GM18873 (cell line): Measurements from ENCODE around the gene THPO.
"Not testable (repeated sequence)": the region's sequence is repeated elsewhere in the genome, so short reads cannot be mapped to it uniquely, and the experiment has no call there.

Experiments
- ATAC-seq: cut with Tn5 transposase; IDR thresholded peaks from one replicate; pipeline ENCODE4 v1.9.1; 2021; ENCODE audit warnings: mild to moderate bottlenecking, moderate library complexity, moderate number of reproducible peaks; ENCODE audit not compliant: unreplicated experiment, low FRiP score

Gene THPO

DNA sequence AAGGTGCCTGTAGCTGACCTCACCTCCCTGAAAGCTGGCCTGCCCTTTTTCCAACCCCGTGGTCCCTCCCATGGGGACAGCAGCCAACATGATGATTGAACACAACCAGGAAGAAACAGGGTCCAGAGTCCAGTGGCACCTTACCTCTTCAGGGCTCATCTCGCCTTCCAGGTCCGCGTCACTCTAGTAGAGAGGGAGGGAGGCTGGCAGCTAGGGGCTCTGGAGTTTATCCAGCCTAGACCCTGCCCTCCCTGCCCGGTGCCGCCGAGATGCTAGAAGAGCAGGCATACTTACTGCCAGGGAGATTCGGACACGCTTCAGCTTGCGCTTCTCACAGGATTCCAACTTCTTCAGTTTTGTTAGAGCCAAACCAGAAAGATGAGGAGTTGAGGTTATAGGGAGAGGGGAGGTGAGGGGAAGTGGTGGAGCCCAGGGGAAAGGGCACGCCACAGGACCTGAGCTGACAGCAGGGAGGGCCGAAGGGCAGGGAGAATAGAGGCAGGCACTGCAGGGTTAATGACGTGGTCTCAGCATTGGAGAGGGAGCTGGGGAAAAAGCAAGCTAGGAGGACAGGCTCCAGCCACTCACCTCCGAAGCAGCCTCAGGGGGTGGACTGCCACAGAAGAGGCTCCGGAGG is 25.7 kb downstream of the THPO start:
- no peak for ATAC-seq

DNA sequence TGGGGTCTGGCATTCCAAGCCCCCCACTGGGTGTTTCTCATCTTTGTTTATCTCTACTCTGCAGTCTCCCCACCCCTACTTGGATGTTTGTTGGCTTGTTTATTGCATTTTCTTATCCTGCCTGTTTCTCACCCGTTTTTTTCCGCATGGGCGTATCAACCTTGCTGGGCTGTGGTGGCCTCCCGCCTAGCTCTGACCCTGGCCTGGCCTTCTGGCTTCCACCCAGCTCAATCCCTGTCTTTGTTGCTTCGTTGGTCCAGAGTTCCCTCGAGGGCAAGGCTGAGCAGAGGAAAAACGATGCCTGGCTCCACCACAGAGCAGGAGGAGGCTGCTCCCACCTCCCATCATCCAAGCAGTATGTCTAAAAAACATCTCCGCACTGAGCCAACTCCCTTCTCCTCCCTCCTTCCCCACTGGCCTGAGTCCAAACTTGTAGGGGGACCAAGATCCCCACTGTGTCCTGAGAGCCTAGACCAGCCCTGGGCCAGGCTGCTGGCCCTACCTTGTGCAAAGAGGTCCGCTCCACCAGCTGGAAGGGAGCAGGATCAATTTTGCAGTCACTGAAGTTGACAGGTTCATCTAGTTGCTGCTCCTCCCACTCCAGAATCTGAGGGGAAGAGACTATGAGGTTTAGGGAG is 26.4 kb downstream of the THPO start:
- no peak for ATAC-seq

DNA sequence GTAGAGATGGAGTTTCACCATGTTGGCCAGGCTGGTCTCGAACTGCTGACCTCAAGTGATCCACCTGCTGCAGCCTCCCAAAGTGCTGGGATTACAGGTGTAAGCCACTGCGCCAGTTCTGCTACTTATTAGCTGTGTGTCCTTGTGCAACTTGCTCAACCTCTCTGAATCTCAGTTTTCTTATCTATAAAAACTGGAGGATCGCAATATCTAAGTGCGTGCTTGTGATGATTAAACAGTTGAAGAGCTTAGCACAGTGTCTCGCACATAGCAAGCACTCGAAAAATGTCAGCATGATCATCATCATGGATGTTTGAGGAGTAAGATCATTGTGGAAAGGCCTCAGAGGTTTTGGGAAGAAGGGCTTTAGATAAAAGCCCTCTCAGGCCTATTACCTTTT is 27.4 kb downstream of the THPO start:
- ATAC-seq = no peak

DNA sequence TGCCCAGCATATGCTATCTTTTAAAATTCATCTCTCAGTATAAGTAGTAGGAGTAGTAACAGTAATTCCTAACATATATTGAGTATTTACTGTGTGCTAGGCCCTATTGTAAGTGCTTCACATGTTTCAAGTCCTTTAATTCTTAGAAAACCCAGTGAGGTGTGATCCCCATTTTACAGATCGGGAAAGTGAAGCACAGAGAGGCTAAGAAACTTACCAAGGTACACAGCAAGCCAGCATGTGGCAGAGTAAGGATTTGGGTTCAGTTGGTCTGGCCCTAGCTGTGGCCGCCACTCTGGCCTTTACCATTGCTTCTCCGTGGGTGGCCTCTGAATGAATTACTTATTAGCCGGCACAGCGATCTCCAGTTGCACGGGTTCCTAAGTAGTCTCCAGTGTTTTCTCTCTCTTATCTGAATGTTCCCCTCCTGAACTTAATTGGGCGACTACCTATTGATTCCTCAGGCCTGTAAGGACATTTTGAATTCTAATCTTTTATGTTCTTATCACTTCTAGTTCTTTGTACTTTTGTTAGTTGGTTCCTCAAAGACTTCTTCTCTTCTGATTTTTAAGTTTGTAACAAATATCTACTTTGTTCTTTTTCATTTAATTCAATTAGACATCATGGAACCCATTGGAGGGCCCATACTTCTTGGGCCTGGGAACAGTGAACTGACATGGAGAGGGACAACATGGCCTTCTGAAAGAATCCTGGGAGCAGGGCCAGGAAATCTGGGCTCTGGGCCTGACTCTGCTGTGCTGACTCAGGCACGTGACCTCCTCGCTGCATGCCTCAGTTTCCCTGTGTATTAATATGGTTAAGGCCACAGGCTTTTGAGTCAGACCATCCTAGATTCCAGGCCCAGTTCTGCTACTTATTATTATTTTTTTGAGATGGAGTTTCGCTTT is 28.2 kb downstream of the THPO start:
- no peak for ATAC-seq

DNA sequence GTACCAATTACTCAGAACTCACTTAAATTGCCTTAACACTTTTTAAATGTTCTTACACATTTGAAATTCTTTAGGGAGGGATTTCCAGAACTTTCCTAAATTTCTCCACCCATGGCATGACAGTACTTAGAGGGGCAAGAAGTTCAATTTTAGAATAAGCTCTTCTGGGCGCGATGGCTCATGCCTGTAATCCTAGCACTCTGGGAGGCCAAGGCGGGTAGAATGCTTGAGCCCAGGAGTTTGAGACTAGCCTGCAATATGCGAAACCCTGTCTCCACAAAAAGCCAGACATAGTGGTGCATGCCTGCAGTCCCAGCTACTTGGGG is 30.0 kb downstream of the THPO start:
- ATAC-seq = no peak

DNA sequence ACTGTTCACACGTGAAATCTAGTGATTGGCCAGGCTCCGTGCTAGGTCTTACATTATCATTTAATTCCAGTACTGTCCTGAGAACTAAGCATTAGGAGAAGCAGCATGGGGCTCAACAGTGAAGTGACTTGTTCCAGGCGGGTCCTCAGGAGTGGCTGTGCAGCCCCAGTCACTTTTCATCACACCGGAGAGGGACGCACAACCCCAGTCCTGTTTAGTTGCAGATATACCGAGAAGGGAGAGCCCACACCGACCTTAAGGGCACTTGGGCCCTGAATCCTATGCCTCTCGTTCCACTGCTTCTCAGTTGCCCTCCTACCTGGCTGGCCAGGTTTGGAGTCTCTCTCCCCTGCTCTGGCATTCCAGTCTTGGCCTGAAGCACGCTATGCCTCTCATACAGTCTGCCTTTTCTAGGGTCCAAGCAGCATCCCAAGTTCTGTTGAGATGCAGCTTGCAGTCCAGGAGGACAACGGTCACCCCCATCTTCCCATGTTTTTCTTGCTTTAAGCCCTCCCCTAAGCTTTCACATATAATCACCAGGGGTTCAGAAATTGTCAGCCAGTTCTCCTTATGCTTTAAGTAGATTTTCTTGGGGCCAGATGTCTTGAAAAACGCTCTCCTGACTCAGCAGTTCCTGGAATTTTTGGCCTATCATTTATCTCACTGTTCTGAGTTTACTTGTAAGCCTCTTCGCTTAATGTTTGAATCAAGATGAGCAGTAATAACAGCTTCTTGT is 30.5 kb downstream of the THPO start:
- no peak for ATAC-seq

DNA sequence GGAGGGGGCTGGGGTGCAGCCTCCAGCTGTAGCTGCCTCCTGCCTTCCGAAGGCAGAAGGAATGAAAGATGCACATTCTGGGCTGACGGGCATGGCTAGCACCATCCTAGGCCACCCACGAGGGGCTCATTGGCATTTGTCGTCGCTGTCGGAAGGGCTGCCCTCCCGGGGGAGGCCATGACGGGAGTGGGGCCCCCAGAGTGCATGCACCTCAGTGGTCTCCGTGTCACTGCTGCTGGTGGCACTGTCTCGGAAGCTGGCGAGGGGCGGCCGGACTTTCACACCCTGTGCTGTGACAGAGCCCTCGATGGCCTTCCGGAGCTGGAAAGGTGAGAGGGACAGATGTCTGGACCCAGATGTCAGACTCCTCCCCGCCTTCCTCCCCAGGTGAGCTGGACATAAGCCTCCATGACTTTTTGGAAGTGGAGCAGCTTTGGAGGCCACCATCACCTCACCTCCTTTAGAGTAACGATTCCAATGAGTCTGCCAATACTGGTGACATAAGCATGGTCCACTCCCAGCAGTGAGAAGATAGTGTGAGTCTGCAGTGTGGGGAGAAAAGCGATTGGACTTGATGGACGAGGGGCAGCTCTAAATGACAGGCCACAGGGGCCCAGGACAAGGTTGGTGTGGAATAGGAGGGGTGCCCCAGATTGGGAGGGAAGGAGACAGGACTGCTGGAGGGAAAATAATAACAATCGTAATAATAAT is 31.4 kb downstream of the THPO start:
- ATAC-seq = no peak

DNA sequence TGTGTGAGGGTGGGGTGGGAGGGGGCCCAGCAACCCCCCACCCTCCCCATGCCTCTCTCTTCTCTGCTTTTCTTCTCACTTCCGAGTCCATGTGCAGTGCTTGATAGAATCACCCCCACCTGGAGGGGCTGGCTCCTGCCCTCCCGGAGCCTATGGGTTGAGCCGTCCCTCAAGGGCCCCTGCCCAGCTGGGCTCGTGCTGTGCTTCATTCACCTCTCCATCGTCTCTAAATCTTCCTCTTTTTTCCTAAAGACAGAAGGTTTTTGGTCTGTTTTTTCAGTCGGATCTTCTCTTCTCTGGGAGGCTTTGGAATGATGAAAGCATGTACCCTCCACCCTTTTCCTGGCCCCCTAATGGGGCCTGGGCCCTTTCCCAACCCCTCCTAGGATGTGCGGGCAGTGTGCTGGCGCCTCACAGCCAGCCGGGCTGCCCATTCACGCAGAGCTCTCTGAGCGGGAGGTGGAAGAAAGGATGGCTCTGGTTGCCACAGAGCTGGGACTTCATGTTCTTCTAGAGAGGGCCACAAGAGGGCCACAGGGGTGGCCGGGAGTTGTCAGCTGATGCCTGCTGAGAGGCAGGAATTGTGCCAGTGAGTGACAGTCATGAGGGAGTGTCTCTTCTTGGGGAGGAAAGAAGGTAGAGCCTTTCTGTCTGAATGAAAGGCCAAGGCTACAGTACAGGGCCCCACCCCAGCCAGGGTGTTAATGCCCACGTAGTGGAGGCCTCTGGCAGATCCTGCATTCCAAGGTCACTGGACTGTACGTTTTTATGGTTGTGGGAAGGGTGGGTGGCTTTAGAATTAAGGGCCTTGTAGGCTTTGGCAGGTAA is 32.5 kb downstream of the THPO start:
- no peak for ATAC-seq

DNA sequence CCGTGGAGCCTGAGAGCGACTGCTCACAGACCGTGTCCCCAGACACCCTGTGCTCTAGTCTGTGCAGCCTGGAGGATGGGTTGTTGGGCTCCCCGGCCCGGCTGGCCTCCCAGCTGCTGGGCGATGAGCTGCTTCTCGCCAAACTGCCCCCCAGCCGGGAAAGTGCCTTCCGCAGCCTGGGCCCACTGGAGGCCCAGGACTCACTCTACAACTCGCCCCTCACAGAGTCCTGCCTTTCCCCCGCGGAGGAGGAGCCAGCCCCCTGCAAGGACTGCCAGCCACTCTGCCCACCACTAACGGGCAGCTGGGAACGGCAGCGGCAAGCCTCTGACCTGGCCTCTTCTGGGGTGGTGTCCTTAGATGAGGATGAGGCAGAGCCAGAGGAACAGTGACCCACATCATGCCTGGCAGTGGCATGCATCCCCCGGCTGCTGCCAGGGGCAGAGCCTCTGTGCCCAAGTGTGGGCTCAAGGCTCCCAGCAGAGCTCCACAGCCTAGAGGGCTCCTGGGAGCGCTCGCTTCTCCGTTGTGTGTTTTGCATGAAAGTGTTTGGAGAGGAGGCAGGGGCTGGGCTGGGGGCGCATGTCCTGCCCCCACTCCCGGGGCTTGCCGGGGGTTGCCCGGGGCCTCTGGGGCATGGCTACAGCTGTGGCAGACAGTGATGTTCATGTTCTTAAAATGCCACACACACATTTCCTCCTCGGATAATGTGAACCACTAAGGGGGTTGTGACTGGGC is 33.3 kb downstream of the THPO start:
- ATAC-seq = no peak

DNA sequence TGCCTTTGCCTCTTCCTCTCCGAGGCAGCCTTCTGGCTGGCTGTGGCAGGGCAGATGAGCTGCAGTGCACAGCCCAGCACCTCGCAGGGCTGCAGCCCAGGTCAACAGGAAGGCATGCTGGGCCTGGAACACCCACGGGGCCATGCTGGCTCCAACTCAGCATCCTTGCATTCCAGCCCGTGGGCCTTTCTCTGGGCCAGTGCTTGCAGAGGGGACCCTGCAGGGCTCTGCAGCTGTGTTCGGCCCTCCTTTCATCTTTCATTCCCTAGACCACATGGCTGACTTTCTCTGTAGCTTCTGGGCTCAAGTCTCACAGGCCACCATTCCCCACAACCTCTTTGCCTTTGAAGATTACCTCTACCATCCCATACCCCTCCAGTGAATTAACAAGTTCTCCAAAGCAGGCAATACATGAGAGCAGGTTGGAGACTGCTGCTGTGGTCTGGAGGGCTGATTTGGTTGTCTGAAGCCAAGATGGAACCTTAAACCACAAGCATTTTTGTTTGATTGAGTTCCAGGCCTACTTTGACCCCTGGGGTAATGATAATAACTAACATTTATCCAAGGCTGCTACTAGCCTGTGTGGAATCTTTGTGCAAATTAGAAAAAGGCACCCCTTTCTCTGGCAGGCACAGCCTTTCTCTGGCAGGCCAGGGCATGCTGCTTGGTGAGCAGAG is 34.7 kb downstream of the THPO start:
- no peak for ATAC-seq

DNA sequence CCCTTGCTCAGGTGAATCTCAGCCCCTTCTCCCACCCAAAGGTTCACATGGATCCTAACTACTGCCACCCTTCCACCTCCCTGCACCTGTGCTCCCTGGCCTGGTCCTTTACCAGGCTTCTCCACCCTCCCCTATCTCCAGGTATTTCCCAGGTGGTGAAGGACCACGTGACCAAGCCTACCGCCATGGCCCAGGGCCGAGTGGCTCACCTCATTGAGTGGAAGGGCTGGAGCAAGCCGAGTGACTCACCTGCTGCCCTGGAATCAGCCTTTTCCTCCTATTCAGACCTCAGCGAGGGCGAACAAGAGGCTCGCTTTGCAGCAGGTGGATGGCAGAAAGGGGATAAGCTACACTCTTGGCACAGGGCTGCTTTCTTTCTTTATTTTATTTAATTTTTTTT is 36.1 kb downstream of the THPO start:
- ATAC-seq = no peak

DNA sequence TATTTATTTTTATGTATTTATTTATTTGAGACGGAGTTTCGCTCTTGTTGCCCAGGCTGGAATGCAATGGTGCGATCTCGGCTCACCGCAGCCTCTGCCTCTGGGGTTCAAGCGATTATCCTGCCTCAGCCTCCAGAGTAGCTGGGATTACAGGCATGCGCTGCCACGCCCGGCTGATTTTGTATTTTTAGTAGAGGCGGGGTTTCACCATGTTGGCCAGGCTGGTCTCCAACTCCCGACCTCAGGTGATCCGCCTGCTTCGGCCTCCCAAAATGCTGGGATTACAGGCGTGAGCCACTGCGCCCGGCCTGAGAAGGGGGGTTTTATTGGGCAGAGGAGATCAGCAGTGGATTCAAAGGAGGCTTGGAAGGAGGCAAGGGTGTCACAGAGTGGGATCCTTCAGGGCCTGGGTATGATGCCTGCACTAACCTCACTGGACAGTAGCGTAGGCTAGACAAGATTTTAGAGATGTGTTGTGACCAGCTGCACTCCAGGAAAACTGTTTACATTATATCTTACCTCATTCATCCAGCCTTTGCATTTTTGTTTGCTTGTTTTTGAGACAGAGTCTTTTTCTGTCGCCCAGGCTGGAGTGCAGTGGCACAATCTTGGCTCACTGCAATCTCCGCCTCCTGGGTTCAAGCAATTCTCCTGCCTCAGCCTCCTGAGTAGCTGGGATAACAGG is 38.4 kb downstream of the THPO start:
- ATAC-seq = not testable (repeated sequence)

DNA sequence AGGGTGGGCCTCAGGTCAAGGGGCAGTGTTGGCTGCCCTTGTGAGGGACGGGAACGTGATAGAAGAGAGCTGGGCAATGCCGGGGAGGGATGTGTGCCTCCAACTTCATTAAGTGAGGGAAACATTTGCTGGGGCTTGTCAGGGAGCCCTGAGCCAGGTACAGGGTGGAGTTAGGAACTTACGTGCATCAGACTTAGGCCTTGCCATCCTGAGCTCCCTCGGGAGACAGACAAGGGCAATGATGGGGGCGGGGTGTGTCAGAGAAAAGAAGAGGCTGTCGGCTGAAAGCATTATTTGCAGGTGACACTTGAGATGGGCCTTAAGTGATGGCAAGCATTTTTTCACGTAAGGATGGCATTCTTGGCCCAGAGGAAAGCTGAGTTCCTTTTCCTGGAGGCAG is 39.0 kb downstream of the THPO start:
- ATAC-seq = no peak

DNA sequence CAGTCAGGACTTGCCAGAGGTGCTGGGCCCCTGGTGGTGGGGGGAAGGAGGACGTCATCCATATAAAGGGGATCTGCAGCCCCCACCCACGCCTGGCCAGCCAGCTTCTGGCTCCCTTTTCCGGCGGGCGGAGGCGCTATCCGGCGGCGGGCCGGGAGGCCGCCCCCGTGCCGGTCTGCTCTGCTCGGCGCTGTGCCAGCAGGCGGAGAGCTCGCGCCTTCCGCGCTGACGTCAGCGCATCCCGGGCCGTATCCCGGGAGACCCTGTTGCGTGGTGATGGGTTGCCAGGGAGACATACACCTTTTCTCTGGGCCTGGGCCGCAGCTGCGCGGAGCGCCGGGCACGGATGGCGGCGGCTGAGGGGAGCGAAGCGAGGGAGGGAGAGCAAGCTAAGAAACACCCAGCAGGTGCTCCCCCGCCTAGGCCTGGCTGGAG is 39.5 kb downstream of the THPO start:
- no peak for ATAC-seq

DNA sequence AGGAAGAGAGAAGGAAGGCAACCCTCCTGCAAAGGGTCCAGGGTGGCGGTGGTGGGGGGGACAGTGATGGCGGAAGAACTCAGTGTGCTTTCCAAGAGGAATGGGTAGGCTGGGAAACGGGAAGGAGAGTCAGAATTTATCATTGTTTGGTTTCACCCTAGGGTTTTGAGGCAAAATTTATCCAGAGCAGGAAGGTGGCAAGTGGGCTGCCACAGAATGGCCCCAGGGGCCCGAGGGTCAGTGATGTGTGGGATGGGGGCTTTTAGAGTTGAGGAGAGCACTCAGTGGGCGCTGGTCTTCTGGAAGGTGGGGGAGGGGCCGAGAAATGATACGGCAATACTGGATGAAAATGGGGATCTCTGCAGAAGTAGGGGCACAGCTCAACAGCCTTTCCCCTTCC is 40.0 kb downstream of the THPO start:
- ATAC-seq = no peak

DNA sequence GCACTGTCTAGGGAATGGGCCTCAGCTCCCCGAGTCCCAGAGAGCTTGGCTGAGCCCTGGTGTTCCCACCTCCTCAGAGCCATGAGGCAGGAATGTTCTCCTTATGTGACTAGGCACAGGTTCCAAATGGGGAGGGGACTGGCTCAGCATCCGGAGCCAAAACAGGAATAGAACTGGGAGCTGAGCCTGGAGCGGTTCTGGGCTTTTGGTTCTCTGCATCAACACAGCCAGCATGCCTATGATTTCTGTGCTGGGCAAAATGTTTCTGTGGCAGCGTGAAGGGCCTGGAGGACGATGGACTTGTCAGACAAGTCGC is 40.6 kb downstream of the THPO start, which contains the start of gene FAM131A:
TSS of gene FAM131A (plus strand) at position 202 of the 316 bp plus-strand sequence. CDS start at position 233, 31 bp downstream.
- ATAC-seq = no peak

DNA sequence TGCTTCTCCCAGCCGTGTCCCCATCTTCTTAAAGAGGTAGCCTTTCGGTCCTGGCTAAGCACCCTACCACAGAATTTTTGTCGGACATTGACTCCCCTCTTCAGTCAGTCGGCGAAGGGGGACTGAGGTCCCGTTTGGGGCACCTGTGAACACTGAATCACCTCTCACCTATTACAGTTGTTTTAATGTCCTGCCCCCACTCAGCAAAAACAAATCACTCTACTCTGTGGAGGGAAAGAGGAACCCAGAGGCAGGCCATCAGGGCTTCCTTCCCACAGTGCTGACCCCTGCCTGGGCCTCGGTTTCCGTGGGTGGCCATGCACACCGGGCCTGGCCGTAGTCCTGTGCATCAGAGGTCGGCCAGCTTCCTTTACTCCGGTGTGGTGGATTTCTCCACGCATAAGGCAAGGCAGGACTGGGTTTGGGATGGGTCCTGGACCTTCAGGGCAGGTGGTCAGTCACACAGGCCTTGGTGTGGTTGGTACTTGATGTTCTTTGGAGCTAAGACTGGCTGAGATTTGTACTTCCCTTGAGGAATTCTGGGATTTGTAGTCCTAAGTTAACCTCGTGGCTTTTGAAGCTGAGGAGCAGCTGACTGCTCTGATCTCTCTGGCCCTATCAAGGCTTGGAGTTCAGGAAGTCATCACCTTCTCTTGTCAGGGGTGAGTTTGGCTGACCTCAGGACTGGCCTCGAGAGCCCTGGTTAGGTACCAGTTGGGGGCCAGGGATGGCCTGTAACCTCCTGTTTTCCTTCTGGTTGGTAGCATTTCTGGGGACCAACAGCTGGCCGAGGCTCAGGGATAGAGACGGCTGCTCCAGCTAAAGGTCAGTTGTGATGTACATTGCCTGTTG is 41.2 kb downstream of the THPO start:
- no peak for ATAC-seq
